D721Med (cell line): ENCODE results near the gene NT5E.

Experiments
- DNase-seq: peaks from one replicate; pipeline ENCODE4 v3.0.0; 2011; ENCODE audit warnings: low spot score; ENCODE audit not compliant: insufficient read length
- FAIRE-seq: peaks from 2 replicates; lab custom pipeline; 2011; peaks lifted over from hg19 to GRCh38; lab: Jason Lieb, UNC
- TF ChIP-seq, protein P1 (sequence below): IDR thresholded peaks from 2 replicates; pipeline ENCODE4 v1.5.1; 2012; ENCODE audit warnings: mild to moderate bottlenecking, control low read depth; ENCODE audit not compliant: insufficient read depth; ENCODE audit errors: missing control alignments

NT5E gene

DNA sequence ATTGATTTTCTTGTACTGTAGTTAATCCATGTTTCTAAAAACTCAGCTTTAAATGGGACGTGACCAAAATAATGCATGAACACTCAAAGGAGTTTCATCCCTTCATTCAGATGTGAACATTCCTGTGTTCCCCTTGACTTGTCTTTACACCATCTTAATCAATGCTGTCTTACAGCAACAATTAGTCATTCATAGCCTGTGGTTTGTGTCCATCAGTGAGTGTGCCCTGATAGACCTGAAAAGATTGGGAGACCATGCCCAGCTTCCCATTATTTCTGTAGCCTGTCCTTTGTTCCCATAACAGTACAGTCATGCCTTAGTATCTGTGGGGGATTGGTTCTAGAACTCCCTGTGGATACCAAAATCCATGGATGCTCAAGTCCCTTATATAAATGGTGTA lies 23.9 kb downstream of the NT5E start:
- TF ChIP-seq, protein P1, sequence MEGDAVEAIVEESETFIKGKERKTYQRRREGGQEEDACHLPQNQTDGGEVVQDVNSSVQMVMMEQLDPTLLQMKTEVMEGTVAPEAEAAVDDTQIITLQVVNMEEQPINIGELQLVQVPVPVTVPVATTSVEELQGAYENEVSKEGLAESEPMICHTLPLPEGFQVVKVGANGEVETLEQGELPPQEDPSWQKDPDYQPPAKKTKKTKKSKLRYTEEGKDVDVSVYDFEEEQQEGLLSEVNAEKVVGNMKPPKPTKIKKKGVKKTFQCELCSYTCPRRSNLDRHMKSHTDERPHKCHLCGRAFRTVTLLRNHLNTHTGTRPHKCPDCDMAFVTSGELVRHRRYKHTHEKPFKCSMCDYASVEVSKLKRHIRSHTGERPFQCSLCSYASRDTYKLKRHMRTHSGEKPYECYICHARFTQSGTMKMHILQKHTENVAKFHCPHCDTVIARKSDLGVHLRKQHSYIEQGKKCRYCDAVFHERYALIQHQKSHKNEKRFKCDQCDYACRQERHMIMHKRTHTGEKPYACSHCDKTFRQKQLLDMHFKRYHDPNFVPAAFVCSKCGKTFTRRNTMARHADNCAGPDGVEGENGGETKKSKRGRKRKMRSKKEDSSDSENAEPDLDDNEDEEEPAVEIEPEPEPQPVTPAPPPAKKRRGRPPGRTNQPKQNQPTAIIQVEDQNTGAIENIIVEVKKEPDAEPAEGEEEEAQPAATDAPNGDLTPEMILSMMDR, result no peak
- no peak for FAIRE-seq

DNA sequence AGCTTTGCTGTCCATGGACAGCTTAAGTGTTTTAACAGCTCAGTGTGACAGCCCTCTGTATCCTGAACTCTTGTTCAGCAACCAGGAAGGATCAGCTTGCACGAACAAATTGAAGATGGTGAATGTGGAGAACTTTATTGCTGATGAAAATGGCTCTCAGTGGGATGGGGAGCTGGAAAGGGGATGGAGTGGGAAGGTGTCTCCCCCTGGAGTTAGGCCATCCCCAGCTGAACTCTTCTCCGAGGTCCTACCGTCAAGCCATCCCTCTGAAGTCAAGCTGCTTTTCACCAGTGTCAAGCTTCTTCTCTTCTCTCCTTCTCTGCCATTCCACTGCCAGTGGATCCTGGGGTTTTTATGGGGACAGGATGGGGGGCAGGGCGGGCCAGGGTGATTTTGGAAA lies 26.6 kb downstream of the NT5E start:
- DNase-seq (no peak), FAIRE-seq (no peak)
- TF ChIP-seq, protein P1, result no peak

More for the DNA sequence above, 23.9 kb downstream of the NT5E start:
- DNase-seq, result no peak

DNA sequence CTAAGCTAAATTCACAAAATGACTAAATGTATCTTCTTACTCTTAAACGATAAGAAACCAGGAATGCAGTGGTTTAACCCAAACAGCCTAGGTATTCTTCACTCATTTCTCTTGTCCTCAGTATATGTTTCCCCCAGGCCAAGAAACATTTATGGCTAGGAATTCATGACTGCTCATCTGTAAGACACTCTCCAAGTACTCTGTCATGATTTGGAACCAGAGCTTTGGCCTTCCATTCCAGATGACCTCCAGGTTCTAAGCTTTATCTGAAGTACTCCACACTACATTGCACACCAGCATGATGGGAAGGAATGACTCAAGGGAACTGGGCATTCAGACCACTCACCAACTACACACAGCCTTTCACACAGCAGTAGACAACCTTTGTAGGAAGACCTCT lies 29.3 kb downstream of the NT5E start:
- DNase-seq (no peak), FAIRE-seq (no peak)
- TF ChIP-seq, protein P1, result no peak

DNA sequence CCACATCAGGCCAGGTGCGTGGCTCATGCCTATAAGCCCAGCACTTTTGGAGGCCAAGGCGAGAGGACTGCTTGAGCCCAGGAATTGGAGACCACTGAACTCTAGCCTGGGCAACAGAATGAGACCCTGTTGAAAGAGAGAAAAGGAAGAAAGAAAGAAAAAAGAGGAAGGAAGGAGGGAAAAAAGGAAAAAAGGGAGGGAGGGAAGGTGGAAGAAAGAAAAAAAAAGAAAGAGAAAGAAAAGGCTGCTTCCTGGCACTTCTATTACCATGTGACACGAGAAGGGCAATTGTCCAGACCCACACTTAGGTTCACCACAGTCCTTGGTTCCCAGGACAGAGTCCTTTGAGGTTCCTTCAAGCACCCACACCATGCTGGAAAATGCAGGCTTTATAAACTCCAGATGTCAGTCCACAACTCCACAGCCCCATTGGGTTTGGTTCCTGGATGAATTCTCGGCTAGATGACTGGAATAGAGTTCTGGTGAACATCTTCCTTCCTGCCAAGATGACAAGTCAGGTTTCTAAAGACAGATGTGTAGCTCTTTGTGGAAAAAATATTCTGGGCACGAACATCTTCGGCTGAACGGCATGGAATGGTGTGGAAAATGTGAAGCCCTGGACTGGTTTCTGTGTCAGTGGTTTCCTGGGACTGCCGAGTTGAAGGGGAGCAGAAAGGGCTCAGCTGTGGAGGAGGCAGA lies 32.5 kb downstream of the NT5E start:
- no peak for FAIRE-seq

DNA sequence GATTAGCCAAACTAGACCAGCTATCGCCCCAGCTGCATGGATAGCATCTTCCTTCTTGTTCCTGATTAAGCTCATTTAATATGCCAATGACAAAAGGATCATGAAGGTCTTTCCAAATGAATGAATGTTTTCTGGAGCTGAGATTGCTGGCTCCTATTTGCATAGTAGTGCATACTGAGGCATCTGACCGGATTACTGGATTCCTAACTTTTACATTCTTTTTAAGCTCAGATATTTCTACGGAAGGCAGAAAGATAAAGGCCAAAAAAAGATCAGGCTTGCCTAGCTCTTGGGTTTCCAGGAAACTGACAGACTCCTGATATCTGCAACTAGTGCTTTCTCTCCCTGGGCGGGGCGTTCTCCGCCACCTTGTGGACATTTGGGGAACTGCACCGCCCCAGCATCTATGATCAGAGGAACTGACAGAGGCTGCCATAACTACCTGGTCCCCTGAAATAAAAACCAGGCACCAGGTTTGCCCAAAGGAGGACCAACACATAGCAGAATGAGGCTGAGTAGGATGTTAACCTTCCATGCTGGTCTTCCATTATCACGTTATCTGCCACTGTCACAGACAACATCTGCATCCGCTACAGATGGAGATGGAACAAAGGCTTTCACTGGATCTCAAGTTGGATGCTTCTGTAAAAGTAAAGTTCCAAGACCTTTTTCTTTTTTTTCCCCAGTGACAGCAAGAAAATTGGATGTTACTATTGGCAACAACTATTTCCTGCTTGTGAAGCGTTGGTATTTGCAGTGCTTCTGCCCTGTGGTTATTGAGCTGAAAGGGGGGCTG lies 33.2 kb downstream of the NT5E start:
- no peak for FAIRE-seq
- TF ChIP-seq, protein P1, result peak; percentile 86
- peak; percentile 20 for DNase-seq

More for the DNA sequence above, 32.5 kb downstream of the NT5E start:
- TF ChIP-seq, protein P1, result no peak
- no peak for DNase-seq

DNA sequence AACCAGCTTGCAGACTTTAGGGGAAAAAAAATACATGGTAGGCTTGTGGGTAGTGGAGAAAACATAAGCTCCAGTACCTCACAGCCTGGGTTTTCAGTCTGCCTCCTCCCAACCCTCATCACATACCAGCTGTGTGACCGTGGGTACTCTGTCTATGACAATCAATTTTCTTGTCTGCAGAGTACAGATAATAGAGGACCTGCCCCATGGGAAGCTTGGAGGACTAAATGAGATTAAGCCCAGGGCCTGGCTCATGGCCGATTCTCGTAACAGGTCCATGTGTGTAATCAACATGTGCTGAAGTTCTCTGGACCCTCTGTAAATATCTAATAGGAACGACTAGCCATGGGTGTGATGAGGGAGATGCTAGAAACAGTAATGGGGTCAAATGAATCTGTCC lies 34.0 kb downstream of the NT5E start:
- TF ChIP-seq, protein P1, result no peak
- FAIRE-seq (no peak), DNase-seq (no peak)

DNA sequence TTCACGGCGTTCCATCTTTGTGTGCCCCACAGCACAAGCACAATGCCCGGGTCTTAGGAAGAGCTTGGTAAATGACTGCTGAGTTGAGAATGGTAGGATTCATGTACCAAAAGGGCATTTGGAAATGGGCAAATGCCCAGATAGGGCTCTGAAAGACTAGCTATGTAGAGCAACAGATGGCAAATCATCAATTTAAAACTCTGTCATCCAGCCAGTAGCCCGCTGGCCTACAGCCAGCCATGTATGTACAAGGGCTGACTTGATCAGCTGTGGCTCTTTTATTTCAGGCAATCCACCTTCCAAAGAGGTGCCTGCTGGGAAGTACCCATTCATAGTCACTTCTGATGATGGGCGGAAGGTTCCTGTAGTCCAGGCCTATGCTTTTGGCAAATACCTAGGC lies 35.1 kb downstream of the NT5E start:
- DNase-seq (no peak), FAIRE-seq (no peak)
- TF ChIP-seq, protein P1, result no peak
